Measurements from ENCODE around the gene PHLPP1. TPM values are rescaled to one million over a fixed set of nuclear protein-coding genes. Genes with fewer than 3 reads are reported as not detected.

Gene PHLPP1
- total and polyA plus RNA-seq, 2 of the 4 experiments (the other 2 are of a cell fraction) = 3.3 to 3.6 TPM

GRCh38 chr18:62876828-62877227, 161.5 kb downstream of the PHLPP1 start:
- in situ Hi-C loops (cut with MboI; ENCODE audit: low sequenced_read_pairs) = no loop called here
- DNase-seq = no peak
- H2AK9ac ChIP-seq (replicated peaks; ENCODE audit: low read depth, low read length, poor library complexity) = no peak overlapping the region
- H3K4me2 ChIP-seq (ENCODE audit: low read depth, low read length) = 0 out of 2 replicates have a peak overlapping the region, but pooled peaks have one; percentile 1
- H3K4ac ChIP-seq (ENCODE audit: low read depth, low read length) = 0 out of 2 replicates have a peak overlapping the region, but pooled peaks have one; percentile 25
- H2AFZ ChIP-seq (replicated peaks; ENCODE audit: low read length, poor library complexity) = no peak overlapping the region
- dilution Hi-C loops (cut with HindIII; ENCODE audit: low sequenced_read_pairs, unreplicated experiment) = no loop called here
- H3K4me3 ChIP-seq (ENCODE audit: insufficient read depth, low read depth, low read length) = no peak overlapping the region
- peaks cover 13% of the 10 kb centered on the region for H3K4me1 ChIP-seq (ENCODE audit: control insufficient read depth, insufficient read depth, low read length)
- H2BK5ac ChIP-seq (ENCODE audit: low read depth, low read length, poor library complexity, severe bottlenecking) = no peak overlapping the region
- H3K36me3 ChIP-seq (ENCODE audit: control insufficient read depth, insufficient read depth, low read length) = no peaks in the 10 kb centered on the region
- no peak overlapping the region for H4K5ac ChIP-seq (ENCODE audit: low read depth, low read length)
- H3K56ac ChIP-seq (ENCODE audit: extremely low read depth, insufficient read depth, low read length) = no peak overlapping the region
- no peaks in the 10 kb centered on the region; the same call in 1 of the 2 replicates for H4K20me1 ChIP-seq (ENCODE audit: insufficient read depth, low read length)
- H3K9me1 ChIP-seq (ENCODE audit: insufficient read depth, low read length) = peaks cover 16% of the 10 kb centered on the region
- H3K27me3 ChIP-seq (ENCODE audit: control insufficient read depth, insufficient read depth, low read length) = no peaks in the 10 kb centered on the region
- peak overlapping the region; percentile 37; the same call in 1 of the 2 replicates for H2BK20ac ChIP-seq (ENCODE audit: low read depth, low read length)
- no peak overlapping the region for H2AK5ac ChIP-seq (ENCODE audit: low read depth, low read length)
- POLR2A ChIA-PET (ENCODE audit: unreplicated experiment) = interaction anchor here (0.6 kb wide), 1 partner anchor 534 kb away, joined by 5 read pairs; no protein-coding TSS in a partner anchor
- H3K9me3 ChIP-seq (ENCODE audit: control insufficient read depth, insufficient read depth, low read length) = no peaks in the 10 kb centered on the region
- no peak overlapping the region for H3K27ac ChIP-seq (ENCODE audit: insufficient read depth, low read length)
- H2BK120ac ChIP-seq (ENCODE audit: low read depth, low read length) = peak overlapping the region; percentile 26; the same call in 1 of the 2 replicates
- H2BK15ac ChIP-seq (ENCODE audit: low read depth, low read length) = no peak overlapping the region
- no peak overlapping the region for H4K8ac ChIP-seq (ENCODE audit: low read depth in 2 of 2, low read length in 2 of 2)
- WGBS, 2 experiments (ENCODE audit: extremely low coverage in 2 of 2, insufficient read length in 1 of 2) = 100% methylated on average over 1 of the region's 3 CpGs; no CpG with 5 or more reads in 1 of the 2 experiments
- no peak for ATAC-seq (ENCODE audit: low read depth)
- peaks cover 0 to 17% of the 10 kb centered on the region in 2 experiments; a peak in 3 of 4 replicates for H3K79me1 ChIP-seq (ENCODE audit: low read depth in 1 of 2, low read length in 2 of 2)
- H3K9ac ChIP-seq (ENCODE audit: low read depth, low read length) = no peak overlapping the region
- CTCF ChIA-PET = interaction anchor here (0.7 to 1.9 kb wide), 3 partner anchors 51 to 108 kb away, joined by 3 to 5 read pairs (median 3); no protein-coding TSS in a partner anchor
- no peak overlapping the region for H4K91ac ChIP-seq (ENCODE audit: insufficient read depth, low read depth, low read length)
- peak overlapping the region; percentile 50; the same call in 1 of the 2 replicates for H3K14ac ChIP-seq (replicated peaks; ENCODE audit: low read depth, low read length)
- H3K23ac ChIP-seq (ENCODE audit: low read depth, low read length) = 0 out of 2 replicates have a peak overlapping the region, but pooled peaks have one; percentile 45
- no TSS peak for BruUV-seq (replicated peaks)
- TF ChIP-seq CEBPB (IDR thresholded peaks at IDR 0.05; ENCODE audit: low read depth, low read length) = no peak
- no peak for TF ChIP-seq MAFK (IDR thresholded peaks at IDR 0.05; ENCODE audit: low read depth, low read length)
- no peak for TF ChIP-seq BHLHE40 (IDR thresholded peaks at IDR 0.05; ENCODE audit: low read depth, low read length)
- TF ChIP-seq RCOR1 (IDR thresholded peaks at IDR 0.05; ENCODE audit: insufficient replicate concordance, low read length) = no peak
- no peak for TF ChIP-seq NFE2L2 (IDR thresholded peaks at IDR 0.05; ENCODE audit: low read depth, low read length)
- intact Hi-C loops (cut with micrococcal nuclease) = loop anchor here (1.0 kb wide), 1 partner anchor 162 kb away; the partner anchor contains the start of gene PHLPP1
- no peak overlapping the region for H3K18ac ChIP-seq (ENCODE audit: low read depth, low read length)

Measured in IMR-90 (cell line).